Activated CD4-positive, CD25-positive, alpha-beta regulatory T cell treated with anti-CD3 and anti-CD28 coated beads, Interleukin-2, amount 50 U/mL, for 24 hours (primary cell): ENCODE results near the gene PDE4D.
"Not testable (repeated sequence)": the region's sequence is repeated elsewhere in the genome, so short reads cannot be mapped to it uniquely, and the experiment has no call there.

ENCODE experiments used
- ATAC-seq, 2 donors: fragments of 150-1000 bp; cut with Tn5 transposase; one replicate each; pipeline ENCODE4 v1.10.0; 2021; ENCODE audit warnings: mild to moderate bottlenecking in 1 of 2, moderate library complexity in 1 of 2

Gene PDE4D

DNA sequence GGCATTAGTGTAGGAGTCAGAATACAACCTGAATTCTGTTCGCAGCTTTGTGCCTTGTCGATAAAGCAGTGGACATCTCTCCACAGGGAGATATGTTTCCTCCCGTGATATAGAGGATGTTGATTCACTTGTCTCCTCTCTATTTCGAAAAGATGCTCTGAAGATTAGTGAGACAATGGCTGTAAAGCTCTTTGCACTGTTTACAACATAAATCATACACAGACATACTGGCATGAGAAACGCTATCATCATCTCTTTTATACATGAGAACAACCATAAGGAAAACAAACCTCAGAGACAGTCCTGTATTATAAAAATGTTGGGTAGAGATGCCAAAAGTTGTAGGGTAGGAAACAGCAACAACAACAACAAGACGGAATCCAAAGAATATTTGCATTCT is 803.2 kb downstream of the PDE4D start:
- ATAC-seq: no peak

DNA sequence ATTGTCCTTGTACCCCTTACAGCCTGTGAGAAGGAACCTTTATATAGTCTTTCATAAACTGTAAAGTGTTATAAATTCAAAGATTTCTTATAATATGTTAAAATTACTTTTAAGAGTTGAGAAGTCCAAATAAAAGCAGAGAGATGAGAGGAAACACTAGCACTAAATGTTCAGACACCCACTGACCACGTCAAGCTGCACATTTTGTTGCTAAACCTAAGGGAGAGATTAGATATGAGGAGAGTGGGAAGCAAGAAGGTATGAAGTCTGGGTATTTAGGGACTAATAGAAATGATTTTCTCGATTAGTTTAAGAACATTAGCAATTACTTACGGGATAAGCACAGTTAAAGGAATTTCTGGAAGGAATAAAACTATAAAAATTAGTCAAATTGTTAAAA is 803.8 kb downstream of the PDE4D start:
- ATAC-seq: no peak

GRCh38 chr5:59088546-59088945 is 805.0 kb downstream of the PDE4D start:
- ATAC-seq: no peak

- ATAC-seq: no peak
Observed at GRCh38 chr5:59086024-59086423, 807.5 kb downstream of the PDE4D start.

GRCh38 chr5:59081693-59082092 is 811.8 kb downstream of the PDE4D start:
- no peak for ATAC-seq

DNA sequence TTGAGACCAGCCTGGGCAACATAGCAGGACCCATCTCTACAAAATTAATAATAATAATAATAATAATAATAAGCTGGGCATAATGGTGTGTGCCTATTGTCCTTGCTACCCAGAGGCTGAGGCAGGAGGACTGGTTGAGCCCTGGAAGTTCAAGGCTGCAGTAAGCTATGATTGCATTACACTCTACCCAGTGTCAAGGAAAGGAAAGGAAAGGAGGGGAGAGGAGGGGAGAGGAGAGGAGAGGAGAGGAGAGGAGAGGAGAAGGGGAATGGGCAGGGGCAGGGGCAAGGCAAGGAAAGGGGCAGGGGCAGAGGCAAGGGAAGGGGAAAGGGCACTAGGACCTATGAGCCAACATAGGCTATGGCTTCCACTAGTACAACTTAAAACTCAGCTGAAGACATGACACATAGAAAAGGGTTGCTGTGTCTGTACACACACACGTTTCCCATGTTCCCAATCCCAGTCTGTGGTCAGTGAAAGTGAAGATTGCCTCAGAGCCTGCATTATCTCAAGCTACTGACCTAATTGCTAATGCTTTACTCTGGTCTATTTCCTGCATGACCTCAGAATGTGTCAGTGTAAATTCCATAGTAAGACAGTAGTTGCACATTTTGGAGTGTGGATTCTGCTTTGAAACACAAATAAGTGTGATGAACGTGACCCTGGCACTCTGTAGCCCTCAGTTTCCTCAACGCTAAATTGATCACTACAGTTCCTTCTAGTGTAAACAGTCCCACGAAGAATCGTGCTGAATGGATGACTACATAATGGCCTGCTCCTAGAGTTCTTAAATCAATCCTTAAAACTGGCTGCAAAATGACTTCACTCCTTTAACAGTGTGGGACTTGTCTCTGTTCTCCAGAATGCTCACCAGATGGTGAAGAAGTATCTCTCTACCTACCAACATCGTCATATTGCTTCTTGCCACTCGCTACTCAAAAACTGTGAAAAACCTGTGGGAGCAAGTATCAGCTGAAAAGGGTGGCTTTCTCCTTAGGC is 813.6 kb downstream of the PDE4D start:
- ATAC-seq: no peak

GRCh38 chr5:59071755-59072549 is 821.6 kb downstream of the PDE4D start:
- no peak for ATAC-seq

GRCh38 chr5:59069438-59070079 is 824.0 kb downstream of the PDE4D start:
- no peak for ATAC-seq

- ATAC-seq: no peak
Observed at GRCh38 chr5:59067956-59068656, 825.4 kb downstream of the PDE4D start.

- ATAC-seq: no peak
Observed at GRCh38 chr5:59066367-59067163, 827.0 kb downstream of the PDE4D start.

DNA sequence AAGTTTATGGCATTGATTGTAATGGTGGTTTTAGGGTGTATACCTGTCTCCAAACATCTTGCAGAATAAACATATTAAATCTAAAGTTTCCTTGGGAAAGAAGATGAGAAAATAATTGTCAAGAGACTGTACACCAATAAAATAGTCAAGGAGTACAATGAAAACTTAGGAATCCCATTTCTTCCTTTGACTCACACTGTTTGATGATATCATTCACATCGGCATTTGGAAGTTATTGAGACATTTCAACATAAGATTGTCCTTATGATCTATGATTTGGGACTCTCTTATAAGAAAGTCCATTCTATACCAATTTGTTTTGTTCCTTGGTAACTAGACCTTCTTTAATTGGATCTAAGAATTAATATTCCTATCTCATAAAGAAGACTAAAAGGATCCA is 828.0 kb downstream of the PDE4D start:
- no peak for ATAC-seq

DNA sequence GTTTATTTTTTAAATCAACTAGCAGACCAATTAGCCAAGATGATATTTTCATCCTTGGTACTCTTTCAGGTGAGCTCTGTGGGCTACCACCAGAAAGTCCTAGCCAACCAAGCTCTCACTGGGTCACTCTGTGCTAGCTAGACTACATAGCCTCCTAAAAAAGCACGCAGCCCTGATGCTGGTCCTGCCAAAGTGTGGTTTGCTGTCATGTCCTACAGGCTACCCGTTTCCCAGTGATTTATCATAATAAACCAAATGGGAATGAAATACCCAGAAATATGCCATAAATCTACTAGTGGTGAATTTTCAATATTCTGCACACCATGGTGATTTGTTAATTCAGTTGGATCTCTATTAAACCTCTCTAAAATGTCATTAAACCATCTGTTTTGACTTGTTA is 829.2 kb downstream of the PDE4D start:
- no peak for ATAC-seq

DNA sequence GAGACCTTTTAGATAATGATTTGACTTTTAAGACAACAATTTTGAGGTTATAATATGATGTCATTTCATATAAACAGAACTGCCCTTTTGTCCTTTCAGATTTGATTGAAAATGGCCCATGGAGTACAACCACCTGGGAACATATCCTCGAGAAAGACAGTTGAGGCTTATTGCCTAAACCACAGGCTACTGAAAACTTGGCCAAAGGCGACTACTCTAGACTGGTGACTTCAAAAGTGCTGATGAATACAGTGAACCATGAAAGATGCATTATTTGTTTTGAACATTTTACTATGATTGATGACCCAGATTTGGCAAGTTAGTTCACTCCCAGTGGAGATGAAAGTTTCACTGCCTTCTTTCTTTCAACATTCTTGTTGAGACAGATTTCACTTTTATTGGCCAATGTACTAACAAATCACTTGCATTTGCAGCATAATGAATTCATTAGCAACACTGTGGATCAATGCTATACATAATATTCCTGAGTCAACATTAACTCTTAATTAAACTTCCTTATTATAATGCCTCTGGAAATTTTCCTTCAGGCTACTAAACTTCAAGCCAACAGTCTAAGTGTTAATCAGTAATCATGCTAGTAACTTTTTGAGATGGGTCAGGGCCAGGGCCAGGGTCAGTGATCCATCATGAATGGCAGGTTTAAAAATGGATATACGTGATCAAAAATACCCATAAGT is 830.4 kb downstream of the PDE4D start:
- no peak for ATAC-seq

DNA sequence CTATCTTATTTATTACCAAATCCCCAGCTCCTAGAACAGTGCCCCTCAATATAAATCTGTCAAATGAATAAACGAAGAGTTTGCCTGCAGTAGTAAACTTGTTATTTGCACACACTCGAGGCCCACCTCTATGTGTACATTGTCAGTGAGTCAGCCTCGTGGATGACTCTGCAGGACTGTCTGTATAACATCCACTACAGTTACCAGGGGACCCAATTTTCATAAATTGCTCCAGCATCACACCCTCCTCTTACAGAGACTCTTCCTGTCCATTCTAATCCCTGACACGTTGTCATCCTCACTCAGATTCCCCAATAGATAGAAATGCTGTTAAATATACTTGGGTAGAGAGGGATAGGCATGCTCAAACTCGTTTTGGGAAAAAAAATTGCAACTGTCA is 832.1 kb downstream of the PDE4D start:
- ATAC-seq: no peak

DNA sequence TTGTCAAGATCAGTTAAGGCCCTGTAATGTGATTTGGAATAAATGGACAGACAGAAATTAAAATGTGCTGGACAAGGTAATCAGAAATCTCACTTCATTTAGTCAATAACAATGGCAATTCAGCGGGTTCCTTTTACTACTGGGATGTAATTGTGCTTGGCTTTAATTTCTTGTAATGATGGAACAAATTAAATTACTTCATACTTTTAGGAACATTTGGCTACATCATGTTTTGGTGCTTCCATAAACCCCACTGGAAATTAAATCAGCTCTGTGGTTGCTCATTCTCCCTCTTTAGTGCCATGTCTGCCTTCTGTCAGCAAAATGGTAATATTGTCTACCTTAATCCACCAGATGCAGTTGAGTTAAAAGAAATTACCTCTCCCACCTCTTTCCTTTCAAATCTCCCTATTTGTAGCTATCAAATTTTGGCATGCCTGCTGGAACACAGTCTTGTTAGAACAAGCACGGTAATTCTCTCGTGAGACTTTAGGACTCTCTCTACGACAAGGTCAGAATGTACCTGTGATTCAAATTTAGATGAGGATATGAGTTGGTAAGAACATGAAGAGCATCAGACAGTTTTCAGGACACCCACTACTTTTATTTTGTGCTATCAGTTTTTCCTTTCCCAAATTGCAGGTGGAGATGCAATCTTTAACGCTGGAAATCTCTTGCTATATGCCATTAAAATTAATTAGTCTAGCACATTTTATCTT is 834.4 kb downstream of the PDE4D start:
- ATAC-seq: no peak

GRCh38 chr5:59058237-59058636 is 835.3 kb downstream of the PDE4D start:
- ATAC-seq: no peak

GRCh38 chr5:59056599-59056998 is 836.9 kb downstream of the PDE4D start:
- not testable (repeated sequence) for ATAC-seq

DNA sequence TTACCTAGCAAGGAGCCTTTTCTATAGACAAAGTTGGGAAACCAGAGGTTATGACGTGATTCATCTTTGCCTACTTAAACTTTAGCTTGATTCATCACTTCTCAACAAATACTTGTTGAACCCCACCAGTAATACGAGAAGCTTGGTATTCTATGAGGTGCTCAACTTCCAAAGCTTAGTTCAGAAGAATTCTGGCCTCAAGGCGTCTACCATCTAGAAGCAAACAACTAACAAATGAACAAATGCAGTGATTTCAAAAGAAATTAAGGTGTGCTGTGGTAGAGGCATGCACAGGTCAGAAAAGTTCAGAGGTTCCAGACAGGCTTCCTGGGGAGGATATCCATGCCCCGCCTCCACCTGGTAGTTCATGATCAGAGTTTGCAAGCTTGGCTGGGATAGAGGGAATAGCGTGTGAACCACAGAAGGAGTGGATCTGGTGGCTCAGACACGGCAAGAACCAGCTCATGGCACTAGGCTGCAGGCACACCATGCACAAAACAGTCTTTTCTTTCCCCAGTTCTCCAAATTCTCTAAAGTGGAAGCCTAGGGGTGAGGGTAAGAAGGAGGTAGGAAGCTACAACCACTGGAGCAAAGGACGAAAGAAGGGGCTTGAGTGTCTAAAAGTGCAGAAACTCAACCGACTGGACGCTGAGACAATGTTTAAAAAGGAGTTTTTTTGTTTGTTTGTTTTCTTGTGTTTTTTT is 837.6 kb downstream of the PDE4D start:
- ATAC-seq: no peak

- no peak for ATAC-seq
Observed at GRCh38 chr5:59054963-59055528, 838.5 kb downstream of the PDE4D start.
